Measurements from ENCODE around the gene HNRNPF. TPM values are rescaled to one million over a fixed set of nuclear protein-coding genes. Genes with fewer than 3 reads are reported as not detected.
A peak's percentile ranks its signal among the peaks of the same experiment; 100 is the strongest.

HNRNPF gene
- total and polyA plus RNA-seq, 2 of the 4 experiments (the other 2 are of a cell fraction) = 169 to 207 TPM

DNA sequence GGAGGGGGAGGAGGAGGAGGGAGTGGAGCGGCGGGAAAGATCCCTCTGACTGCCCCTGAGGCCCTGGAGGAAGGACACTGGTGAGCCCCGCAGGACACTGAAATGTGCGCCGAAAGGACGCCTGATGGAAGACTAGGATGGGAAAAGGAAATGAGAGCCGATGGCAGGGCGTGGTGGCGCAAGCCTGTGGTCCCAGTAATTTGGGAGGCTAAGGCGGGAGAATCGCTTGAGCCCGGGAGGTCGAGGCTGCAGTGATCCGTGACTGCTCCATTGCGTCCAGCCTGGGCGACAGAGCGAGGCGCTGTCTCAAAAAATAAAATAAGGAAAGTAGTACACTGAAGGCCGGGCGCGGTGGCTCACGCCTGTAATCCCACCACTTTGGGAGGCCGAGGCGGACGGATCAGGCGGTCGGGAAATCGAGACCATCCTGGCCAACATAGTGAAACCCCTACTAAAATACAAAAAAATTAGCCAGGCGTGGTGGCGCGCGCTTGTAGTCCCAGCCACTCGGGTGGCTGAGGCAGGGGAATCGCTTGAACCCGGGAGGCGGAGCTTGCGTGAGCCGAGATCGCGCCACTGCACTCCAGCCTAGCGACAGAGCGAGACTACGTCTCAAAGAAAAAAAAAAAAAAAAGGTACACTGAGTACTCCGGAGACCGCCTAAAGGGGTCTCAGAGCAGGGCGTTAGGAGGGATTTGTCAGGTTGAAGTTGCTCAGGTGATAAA, 561 bp upstream of the HNRNPF start:
- H2BK5ac ChIP-seq (ENCODE audit: low read depth, low read length, poor library complexity, severe bottlenecking) = peak overlapping the region; percentile 88
- H2AK9ac ChIP-seq (replicated peaks; ENCODE audit: low read depth, low read length, poor library complexity) = peak overlapping the region; percentile 96
- intact Hi-C loops (cut with micrococcal nuclease) = loop anchor here (1.0 to 5.0 kb wide), 2 partner anchors 28 to 272 kb away; partner anchors contain the start of genes CSGALNACT2 and ZNF487
- TF ChIP-seq CEBPB (IDR thresholded peaks at IDR 0.05; ENCODE audit: low read depth, low read length) (peak; percentile 31; the same call in 1 of the 2 replicates), RAD21 (IDR thresholded peaks at IDR 0.05; ENCODE audit: low read length) (no peak)
- peak overlapping the region; percentile 69 for H3K4me3 ChIP-seq (ENCODE audit: insufficient read depth, low read depth, low read length)
- H3K27ac ChIP-seq (ENCODE audit: insufficient read depth, low read length) = peak overlapping the region; percentile 84
- no peaks in the 10 kb centered on the region for H3K27me3 ChIP-seq (ENCODE audit: control insufficient read depth, insufficient read depth, low read length)
- peak overlapping the region; percentile 82 for H3K4me2 ChIP-seq (ENCODE audit: low read depth, low read length)
- H4K5ac ChIP-seq (ENCODE audit: low read depth, low read length) = peak overlapping the region; percentile 86
- in situ Hi-C loops (cut with MboI; ENCODE audit: low sequenced_read_pairs) = loop anchor here (25.0 kb wide), 1 partner anchor 1578 kb away; the partner anchor contains the start of gene DEPP1
- 14% methylated on average over 11 of the region's 46 CpGs; no CpG with 5 or more reads in 1 of the 2 experiments for WGBS, 2 experiments (ENCODE audit: extremely low coverage in 2 of 2, insufficient read length in 1 of 2)
- H2AK5ac ChIP-seq (ENCODE audit: low read depth, low read length) = peak overlapping the region; percentile 77
- peaks cover 39% of the 10 kb centered on the region for H4K20me1 ChIP-seq (ENCODE audit: insufficient read depth, low read length)
- peak overlapping the region; percentile 48 for H3K18ac ChIP-seq (ENCODE audit: low read depth, low read length)
- peak overlapping the region; percentile 93 for H3K23ac ChIP-seq (ENCODE audit: low read depth, low read length)
- H4K8ac ChIP-seq (ENCODE audit: low read depth in 2 of 2, low read length in 2 of 2) = peak overlapping the region; percentile 64 to 98
- peak overlapping the region; percentile 77 for H3K9ac ChIP-seq (ENCODE audit: low read depth, low read length)
- H3K36me3 ChIP-seq (ENCODE audit: control insufficient read depth, insufficient read depth, low read length) = no peaks in the 10 kb centered on the region
- dilution Hi-C loops (cut with HindIII; ENCODE audit: low sequenced_read_pairs, unreplicated experiment) = no loop called here
- H3K4ac ChIP-seq (ENCODE audit: low read depth, low read length) = peak overlapping the region; percentile 98
- H3K56ac ChIP-seq (ENCODE audit: extremely low read depth, insufficient read depth, low read length) = peak overlapping the region; percentile 70
- peaks cover 4 to 23% of the 10 kb centered on the region in 2 experiments; a peak in 2 of 4 replicates for H3K79me1 ChIP-seq (ENCODE audit: low read depth in 1 of 2, low read length in 2 of 2)
- peak overlapping the region; percentile 99 for H3K14ac ChIP-seq (replicated peaks; ENCODE audit: low read depth, low read length)
- BruUV-seq (replicated peaks) = no TSS peak
- H3K4me1 ChIP-seq (ENCODE audit: control insufficient read depth, insufficient read depth, low read length) = peaks cover 2% of the 10 kb centered on the region; the same call in 1 of the 2 replicates
- no peaks in the 10 kb centered on the region for H3K9me3 ChIP-seq (ENCODE audit: control insufficient read depth, insufficient read depth, low read length)
- peak overlapping the region; percentile 97 for H2AFZ ChIP-seq (replicated peaks; ENCODE audit: low read length, poor library complexity)
- ChIA-PET POLR2A (ENCODE audit: unreplicated experiment) (interaction anchor here (0.5 to 0.6 kb wide), 2 partner anchors 24 to 143 kb away, joined by 3 to 5 read pairs; partner anchors contain the start of gene RASGEF1A), CTCF (no interaction called here)
- DNase-seq (no peak), ATAC-seq (ENCODE audit: low read depth) (no peak; the same call in 1 of the 2 replicates)
- no peak overlapping the region for H2BK20ac ChIP-seq (ENCODE audit: low read depth, low read length)
- peak overlapping the region; percentile 67; the same call in 2 of the 3 replicates for H2BK15ac ChIP-seq (ENCODE audit: low read depth, low read length)
- H2BK120ac ChIP-seq (ENCODE audit: low read depth, low read length) = peak overlapping the region; percentile 84
- H4K91ac ChIP-seq (ENCODE audit: insufficient read depth, low read depth, low read length) = peak overlapping the region; percentile 62
- no peaks in the 10 kb centered on the region for H3K9me1 ChIP-seq (ENCODE audit: insufficient read depth, low read length)
